ENCODE measurements around the gene SPATA18.

Gene SPATA18

DNA sequence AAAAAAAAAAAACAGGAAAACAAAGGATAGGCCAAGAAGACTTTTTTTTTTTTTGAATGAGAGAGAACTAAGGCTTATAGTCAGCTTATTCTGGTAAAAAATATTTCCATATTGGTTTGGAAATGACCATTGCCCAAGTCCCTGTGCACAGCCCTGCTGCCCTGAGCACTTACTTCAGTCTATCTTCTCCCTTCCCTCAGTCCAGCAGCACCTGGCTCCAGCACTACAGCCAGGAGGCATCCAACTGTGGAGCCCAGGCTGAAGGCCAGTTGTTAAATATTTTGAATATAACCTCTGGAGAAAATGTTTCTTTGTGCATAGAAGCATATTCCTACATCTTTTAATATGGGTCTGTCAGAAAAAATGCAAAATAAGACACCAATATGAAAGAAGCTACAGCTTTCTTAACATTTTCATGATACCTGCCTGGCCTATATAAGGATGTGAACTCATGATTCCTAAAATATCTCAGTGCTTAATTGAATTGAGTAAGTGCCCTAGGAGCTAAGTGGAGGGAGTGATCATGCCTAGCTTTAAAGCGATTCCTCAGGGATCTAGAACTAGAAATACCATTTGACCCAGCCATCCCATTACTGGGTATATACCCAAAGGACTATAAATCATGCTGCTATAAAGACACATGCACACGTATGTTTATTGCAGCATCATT is 45.4 kb upstream of the SPATA18 start:
- H3K9me3 ChIP-seq (ENCODE audit: insufficient read depth, low read length) = no peaks in the 10 kb centered on the region
- H3K27ac ChIP-seq (ENCODE audit: low read depth, low read length) = no peak overlapping the region
- no peaks in the 10 kb centered on the region for H4K20me1 ChIP-seq (ENCODE audit: low read depth, low read length)
- H3K79me2 ChIP-seq (ENCODE audit: insufficient read depth, low read length) = no peaks in the 10 kb centered on the region
- H3K36me3 ChIP-seq (ENCODE audit: low read length) = no peaks in the 10 kb centered on the region
- H3K4me2 ChIP-seq (ENCODE audit: low read depth, low read length, poor library complexity, severe bottlenecking) = no peak overlapping the region
- no peak overlapping the region for H2AFZ ChIP-seq (ENCODE audit: low read depth, low read length, severe bottlenecking)
- no peaks in the 10 kb centered on the region for H3F3A ChIP-seq (ENCODE audit: insufficient read depth)
- H3K9ac ChIP-seq (ENCODE audit: low read length) = no peak overlapping the region
- no peaks in the 10 kb centered on the region for H3K9me2 ChIP-seq (replicated peaks; ENCODE audit: insufficient read depth, low read length)
- no peaks in the 10 kb centered on the region for H3K27me3 ChIP-seq (ENCODE audit: low read length)
- no peak overlapping the region for H3K4me3 ChIP-seq (ENCODE audit: insufficient read depth, low read length, poor library complexity, severe bottlenecking)
- TF ChIP-seq, protein P1, sequence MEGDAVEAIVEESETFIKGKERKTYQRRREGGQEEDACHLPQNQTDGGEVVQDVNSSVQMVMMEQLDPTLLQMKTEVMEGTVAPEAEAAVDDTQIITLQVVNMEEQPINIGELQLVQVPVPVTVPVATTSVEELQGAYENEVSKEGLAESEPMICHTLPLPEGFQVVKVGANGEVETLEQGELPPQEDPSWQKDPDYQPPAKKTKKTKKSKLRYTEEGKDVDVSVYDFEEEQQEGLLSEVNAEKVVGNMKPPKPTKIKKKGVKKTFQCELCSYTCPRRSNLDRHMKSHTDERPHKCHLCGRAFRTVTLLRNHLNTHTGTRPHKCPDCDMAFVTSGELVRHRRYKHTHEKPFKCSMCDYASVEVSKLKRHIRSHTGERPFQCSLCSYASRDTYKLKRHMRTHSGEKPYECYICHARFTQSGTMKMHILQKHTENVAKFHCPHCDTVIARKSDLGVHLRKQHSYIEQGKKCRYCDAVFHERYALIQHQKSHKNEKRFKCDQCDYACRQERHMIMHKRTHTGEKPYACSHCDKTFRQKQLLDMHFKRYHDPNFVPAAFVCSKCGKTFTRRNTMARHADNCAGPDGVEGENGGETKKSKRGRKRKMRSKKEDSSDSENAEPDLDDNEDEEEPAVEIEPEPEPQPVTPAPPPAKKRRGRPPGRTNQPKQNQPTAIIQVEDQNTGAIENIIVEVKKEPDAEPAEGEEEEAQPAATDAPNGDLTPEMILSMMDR (IDR thresholded peaks at IDR 0.05; ENCODE audit: insufficient read depth, low read length, poor library complexity, severe bottlenecking) = no peak
- no peak for TF ChIP-seq EZH2phosphoT487 (conservative IDR thresholded peaks at IDR 0.05; ENCODE audit: low read length)

DNA sequence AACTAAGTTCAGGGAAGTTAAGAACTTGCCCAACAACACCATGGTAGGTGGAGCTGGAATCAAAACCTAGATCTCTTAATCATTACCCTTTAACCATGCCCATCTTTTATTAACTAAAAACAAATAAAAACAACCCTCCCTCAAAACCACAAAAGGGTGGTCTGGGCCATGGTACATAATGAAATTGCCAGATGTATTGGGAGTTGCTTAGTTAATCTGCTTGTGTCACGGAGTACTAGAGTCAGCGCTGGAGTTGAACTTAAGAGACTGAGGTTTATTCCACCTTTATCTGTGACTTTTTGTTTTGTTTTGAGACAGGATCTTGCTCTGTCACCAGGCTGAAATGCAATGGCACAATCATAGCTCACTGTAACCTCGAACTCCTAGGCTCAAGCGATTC is 44.2 kb upstream of the SPATA18 start:
- H3K36me3 ChIP-seq (ENCODE audit: low read length) = no peaks in the 10 kb centered on the region
- no peaks in the 10 kb centered on the region for H3K9me3 ChIP-seq (ENCODE audit: insufficient read depth, low read length)
- H3K9me2 ChIP-seq (replicated peaks; ENCODE audit: insufficient read depth, low read length) = no peaks in the 10 kb centered on the region
- no peak overlapping the region for H3K4me3 ChIP-seq (ENCODE audit: insufficient read depth, low read length, poor library complexity, severe bottlenecking)
- H3K79me2 ChIP-seq (ENCODE audit: insufficient read depth, low read length) = no peaks in the 10 kb centered on the region
- H2AFZ ChIP-seq (ENCODE audit: low read depth, low read length, severe bottlenecking) = no peak overlapping the region
- H3K4me2 ChIP-seq (ENCODE audit: low read depth, low read length, poor library complexity, severe bottlenecking) = no peak overlapping the region
- TF ChIP-seq, protein P1 (IDR thresholded peaks at IDR 0.05; ENCODE audit: insufficient read depth, low read length, poor library complexity, severe bottlenecking) = no peak
- TF ChIP-seq EZH2phosphoT487 (conservative IDR thresholded peaks at IDR 0.05; ENCODE audit: low read length) = no peak
- H3K9ac ChIP-seq (ENCODE audit: low read length) = no peak overlapping the region
- no peaks in the 10 kb centered on the region for H4K20me1 ChIP-seq (ENCODE audit: low read depth, low read length)
- H3K27me3 ChIP-seq (ENCODE audit: low read length) = no peaks in the 10 kb centered on the region
- no peaks in the 10 kb centered on the region for H3F3A ChIP-seq (ENCODE audit: insufficient read depth)
- no peak overlapping the region for H3K27ac ChIP-seq (ENCODE audit: low read depth, low read length)

DNA sequence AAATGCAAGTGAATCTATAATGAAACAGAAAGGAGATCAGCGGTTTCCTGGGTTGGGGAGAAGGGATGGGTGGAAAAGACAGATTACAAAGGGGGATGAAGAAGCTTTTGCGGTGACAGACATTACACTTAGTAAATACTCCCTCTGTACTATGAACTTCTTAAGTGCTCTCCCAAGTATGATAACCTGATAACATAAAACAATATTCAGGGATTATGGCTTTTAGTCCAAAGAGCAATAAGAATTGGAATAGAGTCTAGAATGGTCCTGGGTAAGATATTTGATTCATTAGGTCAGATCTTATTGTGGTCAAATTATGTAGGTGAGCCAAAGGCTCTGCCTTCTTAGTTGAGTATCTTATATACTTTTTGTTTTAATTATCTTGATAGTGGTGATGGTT is 40.1 kb upstream of the SPATA18 start:
- Histone ChIP-seq H3K9me3 (ENCODE audit: insufficient read depth, low read length) (no peaks in the 10 kb centered on the region), H3K79me2 (ENCODE audit: insufficient read depth, low read length) (no peaks in the 10 kb centered on the region), H3K9me2 (replicated peaks; ENCODE audit: insufficient read depth, low read length) (no peaks in the 10 kb centered on the region), H3K9ac (ENCODE audit: low read length) (no peak overlapping the region), H2AFZ (ENCODE audit: low read depth, low read length, severe bottlenecking) (no peak overlapping the region), H3K27me3 (ENCODE audit: low read length) (no peaks in the 10 kb centered on the region), H3K4me2 (ENCODE audit: low read depth, low read length, poor library complexity, severe bottlenecking) (no peak overlapping the region), H3K36me3 (ENCODE audit: low read length) (no peaks in the 10 kb centered on the region), H3K27ac (ENCODE audit: low read depth, low read length) (no peak overlapping the region), H3F3A (ENCODE audit: insufficient read depth) (no peaks in the 10 kb centered on the region), H3K4me3 (ENCODE audit: insufficient read depth, low read length, poor library complexity, severe bottlenecking) (no peak overlapping the region), H4K20me1 (ENCODE audit: low read depth, low read length) (no peaks in the 10 kb centered on the region)
- no peak for TF ChIP-seq EZH2phosphoT487 (conservative IDR thresholded peaks at IDR 0.05; ENCODE audit: low read length)
- TF ChIP-seq, protein P1 (IDR thresholded peaks at IDR 0.05; ENCODE audit: insufficient read depth, low read length, poor library complexity, severe bottlenecking) = no peak
